Left lung (tissue), 10 donors: Measurements from ENCODE around the gene GDAP2. TPM values are rescaled to one million over a fixed set of nuclear protein-coding genes. Genes with fewer than 3 reads are reported as not detected.

Experiments used
- ATAC-seq: fragments of 200-7000 bp; cut with Tn5 transposase; one replicate; pipeline ENCODE4 v1.9.1; 2020; ENCODE audit warnings: moderate library complexity
- DNase-seq, 4 donors: peaks; one replicate each; pipeline ENCODE4 v3.0.0-alpha.2; 2013 to 2020
- H3K27ac ChIP-seq, 2 donors: fragments of 200-600 bp; sonication (generic) in 1 of 2; one replicate each; pipeline versions ENCODE4 v1.5.0 to v1.8.0; 2020 to 2021
- H3K27me3 ChIP-seq, 2 donors: fragments of 200-600 bp; sonication (generic) in 1 of 2; one replicate each; pipeline versions ENCODE4 v1.5.0 to v1.8.0; 2020 to 2021
- H3K36me3 ChIP-seq, 2 donors: fragments of 200-600 bp; sonication (generic) in 1 of 2; one replicate each; pipeline versions ENCODE4 v1.5.0 to v1.8.0; 2020 to 2021
- H3K4me1 ChIP-seq, 2 donors: fragments of 200-600 bp; one replicate each; pipeline ENCODE4 v1.8.0; 2021
- H3K4me3 ChIP-seq, 2 donors: fragments of 200-600 bp; sonication (generic) in 1 of 2; one replicate each; pipeline versions ENCODE4 v1.5.0 to v1.8.0; 2020 to 2021; ENCODE audit warnings: mild to moderate bottlenecking in 1 of 2
- H3K9me3 ChIP-seq, 2 donors: fragments of 200-600 bp; sonication (generic) in 1 of 2; one replicate each; pipeline versions ENCODE4 v1.5.0 to v1.8.0; 2020 to 2021
- CTCF ChIP-seq, 2 donors: fragments of 200-600 bp; sonication (generic) in 1 of 2; IDR thresholded peaks; one replicate each; pipeline versions ENCODE4 v1.5.0 to v1.8.0; 2021; ENCODE audit warnings: antibody characterized with exemption in 2 of 2
- intact Hi-C, 2 donors: fragments of 100-400 bp; cut with DNase I; formaldehyde crosslinking; loops; one replicate each; pipeline versions ENCODE4 v1.11.2 to v1.14.2; 2022
- polyA plus RNA-seq, 6 donors: library from polyadenylated mRNA; unstranded; fragments of 120-200 nt; gene quantifications; one replicate each; pipeline ENCODE4 v1.2.1, GENCODE V29; 2013; ENCODE audit not compliant: insufficient read length in 6 of 6
- total RNA-seq, 2 donors: library from RNA; stranded (reverse); fragmentation: NEBNext Ultra II Directional; extraction: Animal tissue kit (Norgen Biotek cat#: 25700); gene quantifications; one replicate each; pipeline ENCODE4 v1.2.1, GENCODE V29; 2021
- donor health status: DM: no; HTN: yes; CAD: no.
- donor health status: DM: no; HTN: no; CAD: no.

GDAP2 gene
- total and polyA plus RNA-seq, 8 donors, result 12.5 to 33.3 (median 17.8) TPM

- no peaks in the 10 kb centered on the region for H3K4me1 ChIP-seq
- H3K4me3 ChIP-seq, result no peak overlapping the region
- no peak for TF ChIP-seq CTCF (IDR thresholded peaks at IDR 0.05)
- intact Hi-C loops, result no loop called here
- H3K9me3 ChIP-seq, result no peaks in the 10 kb centered on the region
- ATAC-seq (no peak), DNase-seq (no peak)
- H3K27ac ChIP-seq, result no peak overlapping the region
- peaks cover 0 to 99% of the 10 kb centered on the region in 2 donors for H3K36me3 ChIP-seq
- H3K27me3 ChIP-seq, result no peaks in the 10 kb centered on the region
These were observed 12.9 kb upstream of the GDAP2 start for GRCh38 chr1:117942293-117942692.

GRCh38 chr1:117933769-117934168 lies 4.3 kb upstream of the GDAP2 start:
- DNase-seq, result no peak
- Histone ChIP-seq H3K36me3 (peaks cover 0 to 41% of the 10 kb centered on the region in 2 donors), H3K4me1 (peaks cover 0 to 20% of the 10 kb centered on the region in 2 donors), H3K9me3 (no peaks in the 10 kb centered on the region), H3K27me3 (no peaks in the 10 kb centered on the region), H3K27ac (no peak overlapping the region), H3K4me3 (no peak overlapping the region)
- no peak for TF ChIP-seq CTCF (IDR thresholded peaks at IDR 0.05)
- intact Hi-C loops, result no loop called here
- no peak for ATAC-seq

- H3K4me1 ChIP-seq, result peaks cover 6 to 31% of the 10 kb centered on the region in 2 donors
- TF ChIP-seq CTCF (IDR thresholded peaks at IDR 0.05), result no peak
- peaks cover 0 to 30% of the 10 kb centered on the region in 2 donors for H3K36me3 ChIP-seq
- no peak overlapping the region for H3K4me3 ChIP-seq
- H3K27ac ChIP-seq, result no peak overlapping the region
- intact Hi-C loops, result no loop called here
- ATAC-seq, result no peak
- H3K9me3 ChIP-seq, result no peaks in the 10 kb centered on the region
- DNase-seq, result no peak
- no peaks in the 10 kb centered on the region for H3K27me3 ChIP-seq
These were observed 3.2 kb upstream of the GDAP2 start for GRCh38 chr1:117932576-117932975.

- peaks cover 0 to 14% of the 10 kb centered on the region in 2 donors for H3K36me3 ChIP-seq
- DNase-seq (no peak), ATAC-seq (no peak)
- H3K4me3 ChIP-seq, result peak overlapping the region; percentile 89 to 99
- no peaks in the 10 kb centered on the region for H3K27me3 ChIP-seq
- H3K27ac ChIP-seq, result peak overlapping the region in 1 of 2 donors; percentile 97
- H3K4me1 ChIP-seq, result peaks cover 6 to 51% of the 10 kb centered on the region in 2 donors
- no peaks in the 10 kb centered on the region for H3K9me3 ChIP-seq
- no peak for TF ChIP-seq CTCF (IDR thresholded peaks at IDR 0.05)
- intact Hi-C loops, result no loop called here
These were observed 1.1 kb upstream of the GDAP2 start for GRCh38 chr1:117930484-117930883.

GRCh38 chr1:117930173-117930447 lies 689 bp upstream of the GDAP2 start:
- peak overlapping the region in 1 of 2 donors; percentile 97 for H3K27ac ChIP-seq
- no peak for ATAC-seq
- no peaks in the 10 kb centered on the region for H3K27me3 ChIP-seq
- H3K36me3 ChIP-seq, result peaks cover 0 to 12% of the 10 kb centered on the region in 2 donors
- H3K9me3 ChIP-seq, result no peaks in the 10 kb centered on the region
- TF ChIP-seq CTCF (IDR thresholded peaks at IDR 0.05), result no peak
- DNase-seq, result peak in 1 of 4 donors; percentile 0
- intact Hi-C loops, result no loop called here
- peaks cover 6 to 52% of the 10 kb centered on the region in 2 donors for H3K4me1 ChIP-seq
- H3K4me3 ChIP-seq, result peak overlapping the region; percentile 89 to 99
